T-helper 17 cell (primary cell): ENCODE results near the gene XYLT1. TPM values are rescaled to one million over a fixed set of nuclear protein-coding genes. Genes with fewer than 3 reads are reported as not detected.
A peak's percentile ranks its signal among the peaks of the same experiment; 100 is the strongest.

Source experiments
- ATAC-seq: fragments of 150-1000 bp; cut with Tn5 transposase; 2 replicates; pipeline ENCODE4 v1.10.0; 2021; ENCODE audit warnings: mild to moderate bottlenecking, moderate library complexity
- DNase-seq, 3 donors: peaks; one replicate each; pipeline versions ENCODE4 v3.0.0 to v3.0.0-alpha.2; 2020 to 2021
- H3K9me3 ChIP-seq: one replicate; pipeline ENCODE4 v1.7.0; 2013; ENCODE audit warnings: low read length, mild to moderate bottlenecking; ENCODE audit not compliant: control insufficient read depth, poor library complexity, severe bottlenecking
- H3K27ac Mint-ChIP-seq: one replicate; pipeline ENCODE4 v1.8.0; 2022; ENCODE audit warnings: mild to moderate bottlenecking, moderate library complexity, mixed read lengths
- H3K27me3 Mint-ChIP-seq: one replicate; pipeline ENCODE4 v1.8.0; 2022; ENCODE audit warnings: mixed read lengths
- H3K36me3 Mint-ChIP-seq: one replicate; pipeline ENCODE4 v1.8.0; 2022; ENCODE audit warnings: low read depth, mixed read lengths
- H3K4me1 Mint-ChIP-seq: one replicate; pipeline ENCODE4 v1.8.0; 2022; ENCODE audit warnings: mild to moderate bottlenecking, mixed read lengths
- H3K4me3 Mint-ChIP-seq: one replicate; pipeline ENCODE4 v1.8.0; 2022; ENCODE audit warnings: mild to moderate bottlenecking, moderate library complexity, mixed read lengths
- total RNA-seq, 4 donors: library from RNA in 2 of 4; stranded (reverse) in 2 of 4; gene quantifications; one replicate each; pipeline ENCODE4 v1.2.3 and lab custom pipeline; 2022 to 2026

XYLT1 gene
- total RNA-seq, 2 donors from 2014 or later, result 33.8 to 57.3 TPM

GRCh38 chr16:17176199-17176598, 294.6 kb downstream of the XYLT1 start:
- DNase-seq (no peak), ATAC-seq (no peak)
- Mint-ChIP-seq H3K4me1 (peaks cover 17% of the 10 kb centered on the region), H3K27ac (peak overlapping the region; percentile 37), H3K4me3 (no peak overlapping the region), H3K27me3 (no peaks in the 10 kb centered on the region), H3K36me3 (peaks cover 5% of the 10 kb centered on the region)
- H3K9me3 ChIP-seq, result no peaks in the 10 kb centered on the region

DNA sequence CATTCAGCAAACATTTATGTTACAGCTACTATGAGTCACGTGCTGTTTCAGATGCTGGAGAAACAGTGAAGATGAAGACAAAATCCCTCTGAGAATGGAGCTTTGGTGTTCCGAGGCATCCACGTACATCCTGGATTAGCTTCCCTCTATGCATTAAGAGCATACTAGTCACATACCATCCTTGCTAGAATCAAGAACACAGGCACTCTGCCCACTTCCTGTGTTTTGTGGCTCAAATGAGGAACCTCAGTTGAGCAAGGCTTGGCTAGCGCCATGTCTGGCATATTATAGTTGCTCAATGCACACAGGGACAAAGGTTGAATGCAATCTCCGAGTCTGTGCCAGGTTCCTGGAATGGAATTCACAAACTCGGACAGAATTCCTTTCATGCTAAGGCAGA, 297.5 kb downstream of the XYLT1 start:
- peaks cover 17% of the 10 kb centered on the region for H3K4me1 Mint-ChIP-seq
- H3K27ac Mint-ChIP-seq, result no peak overlapping the region
- H3K9me3 ChIP-seq, result no peaks in the 10 kb centered on the region
- peaks cover 5% of the 10 kb centered on the region for H3K36me3 Mint-ChIP-seq
- no peak for DNase-seq
- H3K27me3 Mint-ChIP-seq, result no peaks in the 10 kb centered on the region
- ATAC-seq, result peak; percentile 28
- H3K4me3 Mint-ChIP-seq, result no peak overlapping the region

- peaks cover 21% of the 10 kb centered on the region for H3K4me1 Mint-ChIP-seq
- H3K36me3 Mint-ChIP-seq, result peaks cover 7% of the 10 kb centered on the region
- no peaks in the 10 kb centered on the region for H3K9me3 ChIP-seq
- DNase-seq, result no peak
- no peaks in the 10 kb centered on the region for H3K27me3 Mint-ChIP-seq
- H3K4me3 Mint-ChIP-seq, result no peak overlapping the region
- no peak overlapping the region for H3K27ac Mint-ChIP-seq
- ATAC-seq, result no peak
Observed at GRCh38 chr16:17171250-17172143, 299.3 kb downstream of the XYLT1 start.

DNA sequence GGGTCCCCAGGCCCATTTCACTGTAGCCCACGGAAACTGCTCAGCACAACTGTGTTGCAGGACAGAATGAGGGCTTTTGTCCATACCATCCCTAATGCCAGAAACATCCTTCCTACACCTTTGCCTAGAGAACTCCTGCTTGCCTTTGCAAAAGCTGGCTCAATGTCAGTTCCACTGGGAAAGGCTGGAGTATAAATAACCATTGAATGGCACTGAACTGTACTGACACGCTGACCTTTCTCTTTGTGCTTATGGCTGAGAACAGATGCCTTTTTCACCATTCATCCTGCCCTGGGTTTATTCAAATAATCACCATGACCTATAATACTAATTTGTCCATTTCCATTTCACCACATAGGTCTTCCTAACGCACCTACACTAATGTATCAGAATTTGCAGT, 300.3 kb downstream of the XYLT1 start:
- ATAC-seq (no peak), DNase-seq (no peak)
- Mint-ChIP-seq H3K4me3 (no peak overlapping the region), H3K27me3 (no peaks in the 10 kb centered on the region), H3K27ac (no peak overlapping the region), H3K4me1 (peaks cover 21% of the 10 kb centered on the region), H3K36me3 (peaks cover 7% of the 10 kb centered on the region)
- H3K9me3 ChIP-seq, result no peaks in the 10 kb centered on the region

DNA sequence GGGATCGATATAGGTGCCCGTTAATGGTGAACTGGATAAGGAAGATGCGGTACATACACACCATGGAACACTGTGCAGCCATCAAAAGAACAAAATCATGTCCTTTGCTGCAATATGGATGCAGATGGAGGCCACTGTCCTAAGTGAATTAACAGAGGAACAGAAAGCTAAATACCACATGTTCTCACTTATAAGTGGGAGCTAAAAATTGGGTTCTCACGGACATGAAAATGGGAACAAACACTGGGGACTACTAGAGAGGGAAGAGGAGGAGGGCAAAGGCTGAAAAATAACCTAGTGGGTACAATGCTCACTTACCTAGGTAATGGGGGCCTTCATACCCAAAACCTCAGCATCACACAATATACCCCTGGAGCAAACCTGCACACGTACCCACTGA, 302.6 kb downstream of the XYLT1 start:
- no peaks in the 10 kb centered on the region for H3K27me3 Mint-ChIP-seq
- no peak overlapping the region for H3K27ac Mint-ChIP-seq
- peaks cover 14% of the 10 kb centered on the region for H3K4me1 Mint-ChIP-seq
- H3K9me3 ChIP-seq, result no peaks in the 10 kb centered on the region
- ATAC-seq (no peak), DNase-seq (no peak)
- H3K4me3 Mint-ChIP-seq, result no peak overlapping the region
- peaks cover 8% of the 10 kb centered on the region for H3K36me3 Mint-ChIP-seq

DNA sequence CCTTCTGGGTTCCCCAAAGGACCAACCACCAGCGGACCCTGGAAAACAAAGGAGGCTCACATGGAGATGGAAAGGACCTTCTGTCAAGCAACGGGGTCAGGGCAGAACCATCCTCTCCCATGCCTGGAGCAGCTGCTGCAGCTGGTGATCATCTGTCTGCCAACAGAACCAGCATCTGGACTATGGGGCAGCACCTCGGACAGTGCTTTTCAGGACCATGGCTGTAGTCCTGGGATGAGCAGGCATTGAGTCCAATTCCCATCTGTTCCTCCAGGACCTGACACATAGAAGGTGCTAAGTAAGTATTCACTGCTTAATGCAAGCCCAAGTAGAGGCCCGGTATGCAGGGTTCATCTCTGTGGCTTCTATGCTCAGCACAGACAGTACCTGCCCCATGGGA, 304.7 kb downstream of the XYLT1 start:
- H3K4me1 Mint-ChIP-seq, result peaks cover 11% of the 10 kb centered on the region
- H3K9me3 ChIP-seq, result no peaks in the 10 kb centered on the region
- no peaks in the 10 kb centered on the region for H3K27me3 Mint-ChIP-seq
- ATAC-seq, result no peak
- no peak overlapping the region for H3K27ac Mint-ChIP-seq
- no peak for DNase-seq
- H3K4me3 Mint-ChIP-seq, result no peak overlapping the region
- peaks cover 11% of the 10 kb centered on the region for H3K36me3 Mint-ChIP-seq

DNA sequence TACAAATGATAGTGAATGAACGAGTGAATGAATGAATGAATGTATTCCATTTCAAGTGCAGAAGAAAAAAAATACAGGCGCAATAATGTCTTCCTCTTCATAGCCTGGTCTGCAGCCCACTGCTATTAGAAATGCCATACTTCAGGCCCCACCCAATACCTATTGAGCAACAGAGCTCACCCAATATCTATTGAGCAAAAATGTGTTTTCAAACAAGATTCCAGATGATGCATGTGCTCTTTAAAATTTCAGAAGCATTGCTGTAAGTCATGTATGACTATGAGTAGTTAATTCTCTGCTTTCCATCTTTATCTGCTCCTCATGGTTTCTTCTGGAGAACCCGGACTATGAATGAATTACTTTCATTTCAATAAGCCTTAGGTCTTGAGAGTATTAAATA, 308.2 kb downstream of the XYLT1 start:
- H3K27ac Mint-ChIP-seq, result no peak overlapping the region
- H3K4me3 Mint-ChIP-seq, result no peak overlapping the region
- DNase-seq (no peak), ATAC-seq (no peak)
- peaks cover 19% of the 10 kb centered on the region for H3K4me1 Mint-ChIP-seq
- H3K27me3 Mint-ChIP-seq, result no peaks in the 10 kb centered on the region
- peaks cover 12% of the 10 kb centered on the region for H3K36me3 Mint-ChIP-seq
- no peaks in the 10 kb centered on the region for H3K9me3 ChIP-seq

DNA sequence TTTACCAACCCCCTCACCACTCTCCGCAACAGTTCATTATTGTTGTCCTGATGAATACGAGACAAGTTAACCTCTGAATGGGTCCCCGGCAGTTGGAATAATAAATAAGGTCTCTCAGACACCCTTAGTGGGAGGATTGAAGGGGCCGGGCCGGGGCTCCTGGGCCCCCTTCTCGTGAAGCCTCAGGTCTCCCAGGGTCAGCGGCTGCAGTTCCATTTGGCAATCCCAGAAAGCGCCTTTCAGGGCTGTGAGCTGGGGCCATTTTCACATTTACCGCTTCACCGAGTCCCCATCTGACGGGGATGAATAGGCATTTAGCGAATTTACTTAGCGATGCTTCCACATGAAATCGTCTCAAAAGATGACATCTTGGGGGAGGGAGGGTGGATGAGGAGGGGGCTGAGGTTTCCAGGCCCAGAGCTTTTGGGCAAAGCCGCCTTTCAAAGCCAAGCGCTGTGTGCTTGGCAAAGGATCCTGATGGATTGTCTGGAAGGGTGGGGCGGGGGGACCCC, 309.8 kb downstream of the XYLT1 start:
- DNase-seq, result no peak
- Mint-ChIP-seq H3K4me1 (peaks cover 18% of the 10 kb centered on the region), H3K27me3 (no peaks in the 10 kb centered on the region), H3K27ac (no peak overlapping the region), H3K36me3 (peaks cover 10% of the 10 kb centered on the region), H3K4me3 (no peak overlapping the region)
- no peak for ATAC-seq
- H3K9me3 ChIP-seq, result no peaks in the 10 kb centered on the region

GRCh38 chr16:17160285-17160853, 310.4 kb downstream of the XYLT1 start:
- ATAC-seq (no peak), DNase-seq (no peak)
- Mint-ChIP-seq H3K27me3 (no peaks in the 10 kb centered on the region), H3K4me3 (no peak overlapping the region), H3K4me1 (peaks cover 18% of the 10 kb centered on the region), H3K36me3 (peaks cover 10% of the 10 kb centered on the region), H3K27ac (no peak overlapping the region)
- H3K9me3 ChIP-seq, result no peaks in the 10 kb centered on the region

GRCh38 chr16:17159617-17160016, 311.1 kb downstream of the XYLT1 start:
- Mint-ChIP-seq H3K27ac (no peak overlapping the region), H3K36me3 (peaks cover 10% of the 10 kb centered on the region), H3K27me3 (no peaks in the 10 kb centered on the region), H3K4me1 (peaks cover 18% of the 10 kb centered on the region), H3K4me3 (no peak overlapping the region)
- DNase-seq (no peak), ATAC-seq (no peak)
- no peaks in the 10 kb centered on the region for H3K9me3 ChIP-seq

GRCh38 chr16:17155936-17156335, 314.8 kb downstream of the XYLT1 start:
- Mint-ChIP-seq H3K27me3 (no peaks in the 10 kb centered on the region), H3K27ac (no peak overlapping the region), H3K36me3 (peaks cover 4% of the 10 kb centered on the region), H3K4me3 (no peak overlapping the region), H3K4me1 (peaks cover 12% of the 10 kb centered on the region)
- no peak for DNase-seq
- no peaks in the 10 kb centered on the region for H3K9me3 ChIP-seq
- ATAC-seq, result no peak

- no peak overlapping the region for H3K4me3 Mint-ChIP-seq
- DNase-seq, result no peak
- no peak for ATAC-seq
- H3K27me3 Mint-ChIP-seq, result no peaks in the 10 kb centered on the region
- H3K36me3 Mint-ChIP-seq, result peaks cover 4% of the 10 kb centered on the region
- no peaks in the 10 kb centered on the region for H3K9me3 ChIP-seq
- H3K4me1 Mint-ChIP-seq, result peaks cover 12% of the 10 kb centered on the region
- no peak overlapping the region for H3K27ac Mint-ChIP-seq
Observed at GRCh38 chr16:17155485-17155884, 315.3 kb downstream of the XYLT1 start.

- no peaks in the 10 kb centered on the region for H3K9me3 ChIP-seq
- no peak for ATAC-seq
- peaks cover 10% of the 10 kb centered on the region for H3K4me1 Mint-ChIP-seq
- no peak for DNase-seq
- no peak overlapping the region for H3K27ac Mint-ChIP-seq
- H3K36me3 Mint-ChIP-seq, result peaks cover 4% of the 10 kb centered on the region
- no peaks in the 10 kb centered on the region for H3K27me3 Mint-ChIP-seq
- H3K4me3 Mint-ChIP-seq, result no peak overlapping the region
Observed at GRCh38 chr16:17154981-17155380, 315.8 kb downstream of the XYLT1 start.

DNA sequence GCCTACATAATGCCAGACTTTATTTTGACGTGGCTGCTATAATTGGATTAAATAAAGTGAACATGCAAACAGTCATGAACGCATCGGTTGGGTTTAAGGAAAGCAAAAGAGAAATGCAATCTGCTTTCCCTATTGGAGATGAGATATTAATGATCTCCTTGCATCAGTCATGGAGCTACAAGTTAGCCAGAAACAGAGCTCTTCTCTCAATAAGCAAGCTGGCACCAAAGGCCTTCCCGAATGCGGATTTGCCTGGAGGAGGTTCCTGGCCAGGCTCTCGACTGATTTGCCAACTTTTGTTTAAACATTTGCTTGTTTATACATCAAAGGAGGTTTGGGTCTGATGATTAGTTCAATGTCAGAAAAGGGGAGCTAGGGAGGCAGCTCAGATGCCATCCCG, 318.4 kb downstream of the XYLT1 start:
- Mint-ChIP-seq H3K4me3 (no peak overlapping the region), H3K27ac (no peak overlapping the region), H3K4me1 (peaks cover 7% of the 10 kb centered on the region), H3K27me3 (no peaks in the 10 kb centered on the region), H3K36me3 (no peaks in the 10 kb centered on the region)
- no peaks in the 10 kb centered on the region for H3K9me3 ChIP-seq
- ATAC-seq (no peak), DNase-seq (no peak)
